HepG2 (cell line): ENCODE data around the gene WDCP. TPM values are rescaled to one million over a fixed set of nuclear protein-coding genes. Genes with fewer than 3 reads are reported as not detected.
A peak's percentile ranks its signal among the peaks of the same experiment; 100 is the strongest.

Source experiments
- CEBPG ChIP-seq: IDR thresholded peaks from 2 replicates; pipeline ENCODE4 v1.6.1; 2016
- EP300 ChIP-seq, 3 experiments: sonication (generic) in 1 of 3; formaldehyde crosslinking in 1 of 3; IDR thresholded peaks; 2 replicates each; pipeline versions ENCODE4 v1.5.1 to v1.6.1; 2011 to 2020; ENCODE audit warnings: low read depth in 2 of 3, low read length in 2 of 3, borderline replicate concordance in 1 of 3, improper control_type of control experiment in 1 of 3, mild to moderate bottlenecking in 1 of 3, missing genetic modification reagents in 1 of 3, moderate library complexity in 1 of 3
- FOSL2 ChIP-seq: sonication (generic); formaldehyde crosslinking; IDR thresholded peaks from 2 replicates; pipeline ENCODE4 v1.4.0; 2020; ENCODE audit warnings: missing genetic modification reagents
- FOXP1 ChIP-seq, 2 experiments: fragments of 450-650 bp in 1 of 2; IDR thresholded peaks; 2 replicates each; pipeline ENCODE4 v1.6.1; 2017 to 2018; ENCODE audit warnings: antibody characterized with exemption in 1 of 2
- HHEX ChIP-seq: IDR thresholded peaks from 2 replicates; pipeline ENCODE4 v1.6.1; 2016; ENCODE audit warnings: control low read depth
- MEF2D ChIP-seq: sonication (generic); formaldehyde crosslinking; IDR thresholded peaks from 2 replicates; pipeline ENCODE4 v1.5.1; 2020; ENCODE audit warnings: mild to moderate bottlenecking, missing genetic modification reagents
- NCOR1 ChIP-seq: fragments of 200-600 bp; sonication (generic); IDR thresholded peaks from 2 replicates; pipeline ENCODE4 v1.7.0; 2017; ENCODE audit warnings: antibody characterized with exemption, low read length, borderline replicate concordance
- NR2F2 ChIP-seq: IDR thresholded peaks from 2 replicates; pipeline ENCODE4 v1.6.1; 2012; ENCODE audit warnings: low read depth, inconsistent platforms, borderline replicate concordance
- PITX1 ChIP-seq: sonication (generic); formaldehyde crosslinking; IDR thresholded peaks from 2 replicates; pipeline ENCODE4 v1.5.1; 2020; ENCODE audit warnings: mild to moderate bottlenecking, missing genetic modification reagents
- PLRG1 ChIP-seq: fragments of 450-650 bp; conservative IDR thresholded peaks from 2 replicates; pipeline ENCODE4 v1.6.1; 2016
- SALL1 ChIP-seq: sonication (generic); formaldehyde crosslinking; IDR thresholded peaks from 2 replicates; pipeline ENCODE4 v1.8.0; 2022; ENCODE audit warnings: mild to moderate bottlenecking, missing genetic modification reagents
- SIX1 ChIP-seq: sonication (generic); formaldehyde crosslinking; IDR thresholded peaks from 2 replicates; pipeline ENCODE4 v1.4.0; 2020; ENCODE audit warnings: missing genetic modification reagents, borderline replicate concordance
- THAP11 ChIP-seq: IDR thresholded peaks from 2 replicates; pipeline ENCODE4 v1.6.1; 2016; ENCODE audit warnings: missing biosample characterization, missing genetic modification reagents
- TMF1 ChIP-seq: sonication (generic); formaldehyde crosslinking; IDR thresholded peaks from 2 replicates; pipeline ENCODE4 v1.8.1; 2022; ENCODE audit warnings: low read depth, missing genetic modification reagents
- ZNF3 ChIP-seq: IDR thresholded peaks from 2 replicates; pipeline ENCODE4 v1.7.0; 2017; ENCODE audit warnings: inconsistent platforms
- polyA plus RNA-seq, 8 experiments: library from polyadenylated mRNA; depleted of rRNA in 3 of 8; stranded (reverse) in 7 of 8; unstranded in 1 of 8; fragments of >200 nt; fragmentation: Illumina TruSeq in 4 of 8; extraction: Trizol in 4 of 8; gene quantifications; 2 replicates each; pipeline versions ENCODE4 v1.2.1 to v1.2.3, GENCODE V29; 2011 to 2016; ENCODE audit warnings: low read depth in 4 of 8, missing spikeins in 1 of 8, mixed read lengths in 1 of 8; ENCODE audit not compliant: insufficient read depth in 1 of 8
- total RNA-seq, 5 experiments: library from RNA; depleted of rRNA; stranded (reverse); fragments of >200 nt; fragmentation: Illumina TruSeq; extraction: Trizol; gene quantifications; 2 replicates each; pipeline ENCODE4 v1.2.3, GENCODE V29; 2016; ENCODE audit warnings: low read depth in 1 of 5
- TF ChIP-seq, protein P1 (sequence below): sonication (generic); formaldehyde crosslinking; IDR thresholded peaks from 2 replicates; pipeline ENCODE4 v1.4.0; 2020; ENCODE audit warnings: missing genetic modification reagents; ENCODE audit errors: not compliant biosample characterization
- TF ChIP-seq, protein P2 (sequence below): sonication (generic); formaldehyde crosslinking; IDR thresholded peaks from 2 replicates; pipeline ENCODE4 v1.4.0; 2020; ENCODE audit warnings: mild to moderate bottlenecking, low read depth, missing genetic modification reagents
- TF ChIP-seq, protein P3 (sequence below): sonication (generic); formaldehyde crosslinking; IDR thresholded peaks from 2 replicates; pipeline ENCODE4 v1.5.1; 2020; ENCODE audit warnings: mild to moderate bottlenecking, missing genetic modification reagents

Gene WDCP
- total and polyA plus RNA-seq, 2 of the 13 experiments (the other 11 are each of a cell fraction or from before 2014, with no cell fraction given), result 17.4 to 22.6 TPM

DNA sequence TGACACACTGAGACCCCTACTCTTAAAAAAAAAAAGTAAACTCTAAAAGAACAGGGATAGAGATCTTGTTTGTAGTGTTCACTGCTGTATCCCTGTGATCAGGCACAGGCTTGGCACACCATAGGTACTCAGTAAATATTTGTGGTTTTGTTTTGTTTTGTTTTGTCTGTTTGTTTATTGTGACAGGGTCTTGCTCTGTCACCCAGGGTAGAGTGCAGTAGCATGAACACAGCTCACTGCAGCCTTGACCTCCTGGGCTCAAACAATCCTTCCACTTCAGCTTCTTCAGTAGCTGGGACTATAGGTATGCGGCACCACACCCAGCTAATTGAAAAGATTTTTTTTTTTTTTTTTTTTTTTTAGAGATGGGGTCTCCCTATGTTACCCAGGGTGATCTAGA lies 5.8 kb upstream of the WDCP start (continued):
- TF ChIP-seq MEF2D (CRISPR knock-in tag), result peak; percentile 61; the same call in 1 of the 2 replicates
- TF ChIP-seq PITX1, result peak; percentile 37; the same call in 1 of the 2 replicates
- 0 out of 2 replicates have a peak, but pooled peaks have one; percentile 26 for TF ChIP-seq HHEX (CRISPR knock-in tag)
- TF ChIP-seq NR2F2, result peak; percentile 56
- no peak for TF ChIP-seq SIX1
- TF ChIP-seq, protein P1, sequence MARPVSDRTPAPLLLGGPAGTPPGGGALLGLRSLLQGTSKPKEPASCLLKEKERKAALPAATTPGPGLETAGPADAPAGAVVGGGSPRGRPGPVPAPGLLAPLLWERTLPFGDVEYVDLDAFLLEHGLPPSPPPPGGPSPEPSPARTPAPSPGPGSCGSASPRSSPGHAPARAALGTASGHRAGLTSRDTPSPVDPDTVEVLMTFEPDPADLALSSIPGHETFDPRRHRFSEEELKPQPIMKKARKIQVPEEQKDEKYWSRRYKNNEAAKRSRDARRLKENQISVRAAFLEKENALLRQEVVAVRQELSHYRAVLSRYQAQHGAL (CRISPR knock-in tag), result no peak
- TF ChIP-seq THAP11 (CRISPR knock-in tag), result 0 out of 2 replicates have a peak, but pooled peaks have one; percentile 27
- peak; percentile 91 for TF ChIP-seq FOXP1 (IDR thresholded peaks at IDR 0.05)
- peak; percentile 98 for TF ChIP-seq FOXP1 (CRISPR knock-in tag; IDR thresholded peaks at IDR 0.05)
- TF ChIP-seq, protein P2, sequence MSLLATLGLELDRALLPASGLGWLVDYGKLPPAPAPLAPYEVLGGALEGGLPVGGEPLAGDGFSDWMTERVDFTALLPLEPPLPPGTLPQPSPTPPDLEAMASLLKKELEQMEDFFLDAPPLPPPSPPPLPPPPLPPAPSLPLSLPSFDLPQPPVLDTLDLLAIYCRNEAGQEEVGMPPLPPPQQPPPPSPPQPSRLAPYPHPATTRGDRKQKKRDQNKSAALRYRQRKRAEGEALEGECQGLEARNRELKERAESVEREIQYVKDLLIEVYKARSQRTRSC (CRISPR knock-in tag), result no peak
- TF ChIP-seq NCOR1, result 0 out of 2 replicates have a peak, but pooled peaks have one; percentile 26
- TF ChIP-seq PLRG1, result no peak
- TF ChIP-seq TMF1 (CRISPR knock-in tag), result no peak
- TF ChIP-seq, protein P3, sequence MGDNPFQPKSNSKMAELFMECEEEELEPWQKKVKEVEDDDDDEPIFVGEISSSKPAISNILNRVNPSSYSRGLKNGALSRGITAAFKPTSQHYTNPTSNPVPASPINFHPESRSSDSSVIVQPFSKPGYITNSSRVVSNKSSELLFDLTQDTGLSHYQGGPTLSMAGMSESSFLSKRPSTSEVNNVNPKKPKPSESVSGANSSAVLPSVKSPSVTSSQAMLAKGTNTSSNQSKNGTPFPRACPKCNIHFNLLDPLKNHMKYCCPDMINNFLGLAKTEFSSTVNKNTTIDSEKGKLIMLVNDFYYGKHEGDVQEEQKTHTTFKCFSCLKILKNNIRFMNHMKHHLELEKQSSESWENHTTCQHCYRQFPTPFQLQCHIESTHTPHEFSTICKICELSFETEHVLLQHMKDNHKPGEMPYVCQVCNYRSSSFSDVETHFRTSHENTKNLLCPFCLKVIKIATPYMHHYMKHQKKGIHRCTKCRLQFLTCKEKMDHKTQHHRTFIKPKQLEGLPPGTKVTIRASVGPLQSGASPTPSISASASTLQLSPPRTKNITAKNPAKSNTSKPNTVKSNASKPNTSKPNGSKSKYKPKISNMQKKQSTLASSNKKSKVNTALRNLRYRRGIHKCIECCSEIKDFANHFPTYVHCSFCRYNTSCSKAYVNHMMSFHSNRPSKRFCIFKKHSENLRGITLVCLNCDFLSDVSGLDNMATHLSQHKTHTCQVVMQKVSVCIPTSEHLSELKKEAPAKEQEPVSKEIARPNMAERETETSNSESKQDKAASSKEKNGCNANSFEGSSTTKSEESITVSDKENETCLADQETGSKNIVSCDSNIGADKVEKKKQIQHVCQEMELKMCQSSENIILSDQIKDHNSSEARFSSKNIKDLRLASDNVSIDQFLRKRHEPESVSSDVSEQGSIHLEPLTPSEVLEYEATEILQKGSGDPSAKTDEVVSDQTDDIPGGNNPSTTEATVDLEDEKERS (CRISPR knock-in tag), result no peak
- 0 out of 2 replicates have a peak, but pooled peaks have one; percentile 32 for TF ChIP-seq ZNF3 (CRISPR knock-in tag)
- no peak for TF ChIP-seq CEBPG (CRISPR knock-in tag)
- peak in 1 of 2 experiments; percentile 40; a peak in 1 of 4 replicates for TF ChIP-seq EP300 (IDR thresholded peaks at IDR 0.05; ENCODE audit: low read depth in 2 of 2, low read length in 2 of 2)
- no peak for TF ChIP-seq EP300 (CRISPR knock-in tag; IDR thresholded peaks at IDR 0.05; ENCODE audit: borderline replicate concordance)
- peak; percentile 40; the same call in 1 of the 2 replicates for TF ChIP-seq SALL1 (CRISPR knock-in tag)
- TF ChIP-seq FOSL2 (CRISPR knock-in tag), result 0 out of 2 replicates have a peak, but pooled peaks have one; percentile 18
